Right atrium auricular region (tissue), 2 donors: Measurements from ENCODE around the gene VEZT. TPM values are rescaled to one million over a fixed set of nuclear protein-coding genes. Genes with fewer than 3 reads are reported as not detected.
"Not testable (repeated sequence)": the region's sequence is repeated elsewhere in the genome, so short reads cannot be mapped to it uniquely, and the experiment has no call there.

Source experiments
- DNase-seq: peaks from one replicate; pipeline ENCODE4 v3.0.0-alpha.2; 2019; ENCODE audit warnings: low spot score
- H3K27ac ChIP-seq, 2 donors: fragments of 200-600 bp; sonication (generic); 1 replicate in 1 of 2; 2 replicates in 1 of 2; pipeline ENCODE4 v1.5.1; 2016 to 2019
- H3K27me3 ChIP-seq, 2 donors: fragments of 200-600 bp; sonication (generic); one replicate each; pipeline versions ENCODE4 v1.5.1 to v1.6.0; 2017 to 2019
- H3K36me3 ChIP-seq: fragments of 200-600 bp; sonication (generic); one replicate; pipeline ENCODE4 v1.5.1; 2016
- H3K4me1 ChIP-seq, 2 donors: fragments of 200-600 bp; sonication (generic); one replicate each; pipeline versions ENCODE4 v1.5.1 to v1.6.0; 2017 to 2019
- H3K4me3 ChIP-seq, 2 donors: fragments of 200-600 bp; sonication (generic); 1 replicate in 1 of 2; 2 replicates in 1 of 2; pipeline ENCODE4 v1.5.1; 2017 to 2019; ENCODE audit warnings: mild to moderate bottlenecking in 1 of 2, moderate library complexity in 1 of 2
- H3K9me3 ChIP-seq, 2 donors: fragments of 200-600 bp; sonication (generic); one replicate each; pipeline ENCODE4 v1.5.1; 2019
- CTCF ChIP-seq, 2 donors: fragments of 200-600 bp; sonication (generic); IDR thresholded peaks; one replicate each; pipeline ENCODE4 v1.5.1; 2019; ENCODE audit warnings: antibody characterized with exemption in 2 of 2
- total RNA-seq, 2 donors: library from RNA; depleted of rRNA; stranded (reverse); fragments of >200 nt; gene quantifications; one replicate each; pipeline ENCODE4 v1.1.0, GENCODE V29; 2016

The VEZT gene
- total RNA-seq, 2 donors from 2014 or later: 66.6 to 69.8 TPM

- no peak overlapping the region for H3K27ac ChIP-seq
- H3K9me3 ChIP-seq: no peaks in the 10 kb centered on the region
- TF ChIP-seq CTCF (IDR thresholded peaks at IDR 0.05): no peak
- H3K4me1 ChIP-seq: no peaks in the 10 kb centered on the region
- H3K36me3 ChIP-seq: no peaks in the 10 kb centered on the region
- no peaks in the 10 kb centered on the region for H3K27me3 ChIP-seq
- H3K4me3 ChIP-seq: no peak overlapping the region
- DNase-seq: no peak
These were observed 31.8 kb upstream of the VEZT start for GRCh38 chr12:95185854-95186253.

- H3K36me3 ChIP-seq: no peaks in the 10 kb centered on the region
- TF ChIP-seq CTCF (IDR thresholded peaks at IDR 0.05): no peak
- H3K9me3 ChIP-seq: no peaks in the 10 kb centered on the region
- no peaks in the 10 kb centered on the region for H3K27me3 ChIP-seq
- DNase-seq: no peak
- no peaks in the 10 kb centered on the region for H3K4me1 ChIP-seq
- H3K4me3 ChIP-seq: no peak overlapping the region
- no peak overlapping the region for H3K27ac ChIP-seq
These were observed 29.7 kb upstream of the VEZT start for GRCh38 chr12:95187865-95188415.

GRCh38 chr12:95191060-95191696 is 26.4 kb upstream of the VEZT start:
- Histone ChIP-seq H3K27me3 (no peaks in the 10 kb centered on the region), H3K36me3 (no peaks in the 10 kb centered on the region), H3K9me3 (no peaks in the 10 kb centered on the region), H3K27ac (no peak overlapping the region), H3K4me3 (no peak overlapping the region), H3K4me1 (no peaks in the 10 kb centered on the region)
- no peak for DNase-seq
- TF ChIP-seq CTCF (IDR thresholded peaks at IDR 0.05): no peak

GRCh38 chr12:95192271-95192670 is 25.3 kb upstream of the VEZT start:
- H3K36me3 ChIP-seq: no peaks in the 10 kb centered on the region
- no peaks in the 10 kb centered on the region for H3K4me1 ChIP-seq
- DNase-seq: no peak
- H3K9me3 ChIP-seq: no peaks in the 10 kb centered on the region
- no peak overlapping the region for H3K4me3 ChIP-seq
- no peaks in the 10 kb centered on the region for H3K27me3 ChIP-seq
- no peak for TF ChIP-seq CTCF (IDR thresholded peaks at IDR 0.05)
- no peak overlapping the region for H3K27ac ChIP-seq

GRCh38 chr12:95193139-95193538 is 24.5 kb upstream of the VEZT start:
- H3K27me3 ChIP-seq: no peaks in the 10 kb centered on the region
- H3K4me1 ChIP-seq: no peaks in the 10 kb centered on the region
- H3K9me3 ChIP-seq: no peaks in the 10 kb centered on the region
- DNase-seq: no peak
- no peak for TF ChIP-seq CTCF (IDR thresholded peaks at IDR 0.05)
- no peak overlapping the region for H3K27ac ChIP-seq
- no peaks in the 10 kb centered on the region for H3K36me3 ChIP-seq
- no peak overlapping the region for H3K4me3 ChIP-seq

GRCh38 chr12:95195122-95195521 is 22.5 kb upstream of the VEZT start:
- no peaks in the 10 kb centered on the region for H3K27me3 ChIP-seq
- no peak for DNase-seq

GRCh38 chr12:95196875-95197569 is 20.6 kb upstream of the VEZT start:
- not testable (repeated sequence) for H3K27ac ChIP-seq, DNase-seq, H3K36me3 ChIP-seq, H3K9me3 ChIP-seq, H3K4me3 ChIP-seq, H3K27me3 ChIP-seq
- H3K4me1 ChIP-seq: peaks cover 0 to 11% of the 10 kb centered on the region in 2 donors

More at GRCh38 chr12:95195122-95195521, 22.5 kb upstream of the VEZT start:
- H3K9me3 ChIP-seq: no peaks in the 10 kb centered on the region
- H3K4me3 ChIP-seq: no peak overlapping the region
- no peak for TF ChIP-seq CTCF (IDR thresholded peaks at IDR 0.05)
- H3K36me3 ChIP-seq: no peaks in the 10 kb centered on the region
- no peak overlapping the region for H3K27ac ChIP-seq
- no peaks in the 10 kb centered on the region for H3K4me1 ChIP-seq
